Endothelial cell of umbilical vein (primary cell): Measurements from ENCODE around the gene NHSL2. TPM values are rescaled to one million over a fixed set of nuclear protein-coding genes. Genes with fewer than 3 reads are reported as not detected.

ENCODE experiments used
- BruUV-seq: library from RNA; stranded (reverse); fragments of 400-500 nt; replicated peaks from 2 replicates; lab custom pipeline; 2021; lab: Mats Ljungman, UMichigan
- CTCF ChIA-PET: fragments of 300-600, 350-600 bp; sonication (Branson Sonifier 250); formaldehyde crosslinking; loops from one replicate; lab custom pipeline; 2021; ENCODE audit warnings: antibody characterized with exemption, inconsistent platforms; lab: Charles Lee
- POLR2A ChIA-PET: fragments of 300-600, 350-600 bp; sonication (Branson Sonifier 250); formaldehyde crosslinking; loops from one replicate; lab custom pipeline; 2021; ENCODE audit warnings: antibody characterized with exemption, inconsistent platforms; lab: Charles Lee
- DNase-seq: peaks from one replicate; pipeline ENCODE4 v3.0.0-alpha.2; 2011; ENCODE audit warnings: low read depth, low spot score
- FAIRE-seq: peaks from 2 replicates; lab custom pipeline; 2011; peaks lifted over from hg19 to GRCh38; lab: Jason Lieb, UNC
- H2AFZ ChIP-seq: 2 replicates; pipeline ENCODE4 v1.6.0; 2012; ENCODE audit warnings: low read depth, low read length, control low read depth, inconsistent platforms
- H3K27ac ChIP-seq: 2 replicates; pipeline ENCODE4 v1.5.1; 2011; ENCODE audit warnings: low read depth, mild to moderate bottlenecking, control low read depth, low read length, moderate library complexity; ENCODE audit not compliant: insufficient read depth
- H3K27me3 ChIP-seq, 2 experiments: 2 replicates each; pipeline versions ENCODE4 v1.6.0 to v1.6.1; 2011; ENCODE audit warnings: low read length in 2 of 2, mixed read lengths in 1 of 2; ENCODE audit not compliant: control insufficient read depth in 2 of 2, insufficient read depth in 2 of 2
- H3K36me3 ChIP-seq, 2 experiments: 2 replicates in 1 of 2; 3 replicates in 1 of 2; pipeline ENCODE4 v1.5.1; 2011; ENCODE audit warnings: low read length in 2 of 2, mild to moderate bottlenecking in 1 of 2, moderate library complexity in 1 of 2; ENCODE audit not compliant: control insufficient read depth in 2 of 2, insufficient read depth in 2 of 2; ENCODE audit errors: extremely low read depth in 1 of 2
- H3K4me1 ChIP-seq: 3 replicates; pipeline ENCODE4 v1.5.1; 2011; ENCODE audit warnings: mild to moderate bottlenecking, low read length; ENCODE audit not compliant: control insufficient read depth, insufficient read depth; ENCODE audit errors: extremely low read depth
- H3K4me2 ChIP-seq: 2 replicates; pipeline ENCODE4 v1.6.1; 2011; ENCODE audit warnings: low read length, control low read depth, mixed read lengths; ENCODE audit not compliant: insufficient read depth
- H3K4me3 ChIP-seq, 3 experiments: fragments of 200-600 bp in 1 of 3; sonication (generic), shearing (Covaris generic) in 1 of 3; replicated peaks in 1 of 3; 2 replicates each; pipeline ENCODE4 v1.5.1; 2011 to 2016; ENCODE audit warnings: control low read depth in 3 of 3, low read length in 3 of 3, mild to moderate bottlenecking in 2 of 3, inconsistent platforms in 1 of 3, low read depth in 1 of 3, moderate library complexity in 1 of 3; ENCODE audit not compliant: insufficient read depth in 1 of 3
- H3K79me2 ChIP-seq: 2 replicates; pipeline ENCODE4 v1.6.0; 2012; ENCODE audit warnings: low read length, inconsistent platforms; ENCODE audit not compliant: control insufficient read depth, insufficient read depth
- H3K9ac ChIP-seq: replicated peaks from 2 replicates; pipeline ENCODE3; 2011; ENCODE audit warnings: low read length, control low read depth; ENCODE audit not compliant: insufficient read depth; ENCODE audit errors: extremely low read depth
- H3K9me1 ChIP-seq: replicated peaks from 3 replicates; pipeline ENCODE4 v1.6.0; 2011; ENCODE audit warnings: mild to moderate bottlenecking, low read length; ENCODE audit not compliant: control insufficient read depth, insufficient read depth; ENCODE audit errors: extremely low read depth
- H3K9me3 ChIP-seq: replicated peaks from 2 replicates; pipeline ENCODE4 v1.5.1; 2012; ENCODE audit warnings: low read length, inconsistent platforms; ENCODE audit not compliant: control insufficient read depth, insufficient read depth
- H4K20me1 ChIP-seq: replicated peaks from 2 replicates; pipeline ENCODE3; 2011; ENCODE audit warnings: mild to moderate bottlenecking, low read length; ENCODE audit not compliant: control insufficient read depth, insufficient read depth; ENCODE audit errors: extremely low read depth
- EZH2 ChIP-seq: IDR thresholded peaks from 2 replicates; pipeline ENCODE4 v1.6.1; 2012; ENCODE audit warnings: borderline replicate concordance, low read depth, mild to moderate bottlenecking, moderate library complexity, low read length, inconsistent platforms; ENCODE audit not compliant: severe bottlenecking
- FOS ChIP-seq: IDR thresholded peaks from 2 replicates; pipeline ENCODE4 v1.6.1; 2011; ENCODE audit warnings: mild to moderate bottlenecking, low read length, moderate library complexity, borderline replicate concordance; ENCODE audit not compliant: insufficient read depth
- GATA2 ChIP-seq: IDR thresholded peaks from 2 replicates; pipeline ENCODE4 v1.7.0; 2011; ENCODE audit warnings: low read depth, mild to moderate bottlenecking, moderate library complexity, mixed read lengths, low read length; ENCODE audit not compliant: insufficient read length, insufficient read depth
- JUN ChIP-seq: IDR thresholded peaks from 2 replicates; pipeline ENCODE4 v1.6.1; 2011; ENCODE audit warnings: borderline replicate concordance, low read depth; ENCODE audit not compliant: insufficient read length, insufficient read depth
- MYC ChIP-seq: IDR thresholded peaks from one replicate; pipeline ENCODE4 v1.6.1; 2011; ENCODE audit warnings: mild to moderate bottlenecking, low read depth, low read length
- POLR2A ChIP-seq: IDR thresholded peaks from 2 replicates; pipeline ENCODE4 v1.6.1; 2012; ENCODE audit warnings: low read depth, mild to moderate bottlenecking, control low read depth, low read length
- POLR2AphosphoS5 ChIP-seq: IDR thresholded peaks from 2 replicates; pipeline ENCODE4 v1.6.1; 2012; ENCODE audit warnings: low read depth, mild to moderate bottlenecking, control low read depth, low read length, moderate library complexity; ENCODE audit not compliant: insufficient read depth
- dilution Hi-C: fragments of 300-500 bp; cut with MboI; formaldehyde crosslinking; loops from one replicate; pipeline ENCODE4 v1.15.0; 2019; ENCODE audit warnings: low sequenced_read_pairs; ENCODE audit not compliant: extremely low pct_ligation_motif_present
- intact Hi-C: fragments of 100-400 bp; cut with micrococcal nuclease; formaldehyde crosslinking; loops from one replicate; pipeline ENCODE4 v1.10.0; 2022
- polyA plus RNA-seq, 4 experiments: library from polyadenylated mRNA; depleted of rRNA in 3 of 4; stranded (reverse) in 3 of 4; unstranded in 1 of 4; fragments of >200 nt; gene quantifications; 2 replicates each; pipeline versions ENCODE4 v1.2.1 to v1.2.3, GENCODE V29; 2011 to 2012; ENCODE audit warnings: missing spikeins in 1 of 4
- total RNA-seq: library from RNA; stranded (reverse); gene quantifications from 2 replicates; pipeline ENCODE4 v1.2.3, GENCODE V29; 2021
- TF ChIP-seq, protein P1 (sequence below): IDR thresholded peaks from 2 replicates; pipeline ENCODE4 v1.6.1; 2011; ENCODE audit not compliant: insufficient read depth, insufficient read length
- TF ChIP-seq, protein P2 (sequence below), 2 donors: IDR thresholded peaks; 1 replicate in 1 of 2; 2 replicates in 1 of 2; pipeline ENCODE4 v1.5.1; 2011; ENCODE audit warnings: low read length in 2 of 2, mild to moderate bottlenecking in 2 of 2, moderate library complexity in 2 of 2, control low read depth in 1 of 2, inconsistent platforms in 1 of 2, low read depth in 1 of 2; ENCODE audit not compliant: insufficient read depth in 1 of 2; ENCODE audit errors: extremely low read depth in 1 of 2

The NHSL2 gene
- total and polyA plus RNA-seq, 2 donors (not counting 3 experiments of a cell fraction or from before 2014, with no cell fraction given): 23.5 to 49.9 TPM

- Histone ChIP-seq H3K27me3 (no peaks in the 10 kb centered on the region), H3K4me2 (no peak overlapping the region), H3K36me3 (no peaks in the 10 kb centered on the region), H3K79me2 (peaks cover 34% of the 10 kb centered on the region), H3K4me1 (no peaks in the 10 kb centered on the region), H4K20me1 (no peaks in the 10 kb centered on the region), H3K4me3 (no peak overlapping the region), H3K27ac (no peak overlapping the region), H3K9me1 (peaks cover 2% of the 10 kb centered on the region), H3K9ac (no peak overlapping the region), H3K9me3 (no peaks in the 10 kb centered on the region), H2AFZ (no peak overlapping the region)
- DNase-seq: no peak
- intact Hi-C loops: no loop called here
- ChIA-PET CTCF (interaction anchor here (1.3 kb wide), 1 partner anchor 92 kb away, joined by 4 read pairs; no protein-coding TSS in a partner anchor), POLR2A (no interaction called here)
- no peak for FAIRE-seq
- dilution Hi-C loops: no loop called here
- BruUV-seq: no TSS peak
- TF ChIP-seq GATA2 (no peak), POLR2A (no peak), MYC (no peak), FOS (no peak), EZH2 (no peak), POLR2AphosphoS5 (no peak), JUN (no peak)
- TF ChIP-seq, protein P1, sequence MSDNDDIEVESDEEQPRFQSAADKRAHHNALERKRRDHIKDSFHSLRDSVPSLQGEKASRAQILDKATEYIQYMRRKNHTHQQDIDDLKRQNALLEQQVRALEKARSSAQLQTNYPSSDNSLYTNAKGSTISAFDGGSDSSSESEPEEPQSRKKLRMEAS: no peak
- TF ChIP-seq, protein P2, sequence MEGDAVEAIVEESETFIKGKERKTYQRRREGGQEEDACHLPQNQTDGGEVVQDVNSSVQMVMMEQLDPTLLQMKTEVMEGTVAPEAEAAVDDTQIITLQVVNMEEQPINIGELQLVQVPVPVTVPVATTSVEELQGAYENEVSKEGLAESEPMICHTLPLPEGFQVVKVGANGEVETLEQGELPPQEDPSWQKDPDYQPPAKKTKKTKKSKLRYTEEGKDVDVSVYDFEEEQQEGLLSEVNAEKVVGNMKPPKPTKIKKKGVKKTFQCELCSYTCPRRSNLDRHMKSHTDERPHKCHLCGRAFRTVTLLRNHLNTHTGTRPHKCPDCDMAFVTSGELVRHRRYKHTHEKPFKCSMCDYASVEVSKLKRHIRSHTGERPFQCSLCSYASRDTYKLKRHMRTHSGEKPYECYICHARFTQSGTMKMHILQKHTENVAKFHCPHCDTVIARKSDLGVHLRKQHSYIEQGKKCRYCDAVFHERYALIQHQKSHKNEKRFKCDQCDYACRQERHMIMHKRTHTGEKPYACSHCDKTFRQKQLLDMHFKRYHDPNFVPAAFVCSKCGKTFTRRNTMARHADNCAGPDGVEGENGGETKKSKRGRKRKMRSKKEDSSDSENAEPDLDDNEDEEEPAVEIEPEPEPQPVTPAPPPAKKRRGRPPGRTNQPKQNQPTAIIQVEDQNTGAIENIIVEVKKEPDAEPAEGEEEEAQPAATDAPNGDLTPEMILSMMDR (IDR thresholded peaks at IDR 0.05; ENCODE audit: extremely low read depth in 1 of 2, insufficient read depth in 1 of 2, low read depth in 1 of 2, low read length in 2 of 2): no peak
Measured at GRCh38 chrX:72114306-72114705, 203.7 kb downstream of the NHSL2 start.
